ENCODE measurements around the gene MOB4.
"Not testable (repeated sequence)": the region's sequence is repeated elsewhere in the genome, so short reads cannot be mapped to it uniquely, and the experiment has no call there.

Gene MOB4

DNA sequence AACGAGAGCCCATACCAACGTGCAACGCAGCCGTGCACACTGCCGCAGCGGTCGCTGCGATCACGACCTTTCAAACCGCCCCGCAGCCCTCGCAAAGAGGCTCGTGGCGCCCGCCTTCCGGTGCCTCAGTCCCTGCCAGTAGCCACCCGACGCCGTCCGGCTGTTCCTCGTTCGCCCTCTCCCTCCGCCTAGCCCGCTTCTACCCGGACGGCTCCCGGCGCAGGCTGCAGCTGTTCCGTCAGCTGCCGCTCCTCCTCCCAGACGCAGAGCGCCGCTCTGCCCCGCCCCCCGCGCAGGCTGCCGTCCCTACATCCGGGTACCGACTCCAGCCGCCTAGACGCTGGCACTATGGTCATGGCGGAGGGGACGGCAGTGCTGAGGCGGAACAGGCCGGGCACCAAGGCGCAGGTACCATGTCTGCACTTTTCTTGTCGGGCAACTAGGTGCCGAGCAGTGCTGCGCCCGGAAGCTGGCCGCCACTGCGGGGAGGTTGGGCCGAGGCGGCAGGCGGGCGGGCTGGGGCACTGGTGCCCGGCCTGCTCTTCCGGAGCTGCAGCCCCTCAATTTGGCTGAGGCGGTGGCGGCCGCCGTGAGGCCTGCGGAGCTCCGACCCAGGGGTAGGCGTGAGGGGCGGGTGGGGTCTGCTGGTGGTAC lies at the start of gene MOB4:
Gene MOB4 (plus strand): TSS at position 328 of the 654 bp plus-strand sequence. CDS start 21 bp downstream, at position 349.
- peak; percentile 92 for DNase-seq (ENCODE audit: low read depth)

DNA sequence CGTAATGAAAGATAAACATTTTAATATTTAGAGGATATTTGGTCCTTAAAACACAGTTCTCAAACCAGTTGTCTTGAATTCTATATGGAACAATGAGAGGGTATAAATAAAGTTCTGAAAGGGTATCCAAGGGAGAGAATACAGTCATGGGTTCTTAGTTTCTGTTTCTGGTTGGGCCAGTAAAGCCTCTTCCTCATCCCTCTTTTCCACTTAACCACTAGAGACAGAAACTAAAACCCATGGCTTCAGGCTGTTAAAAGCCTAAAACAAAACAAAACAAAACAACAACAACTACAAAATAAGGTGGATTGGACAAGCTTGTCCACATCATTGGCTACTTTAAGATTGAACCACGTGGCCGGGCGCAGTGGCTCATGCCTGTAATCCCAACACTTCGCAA lies 43.7 kb upstream of the MOB4 start:
- no peak for DNase-seq (ENCODE audit: low read depth)

DNA sequence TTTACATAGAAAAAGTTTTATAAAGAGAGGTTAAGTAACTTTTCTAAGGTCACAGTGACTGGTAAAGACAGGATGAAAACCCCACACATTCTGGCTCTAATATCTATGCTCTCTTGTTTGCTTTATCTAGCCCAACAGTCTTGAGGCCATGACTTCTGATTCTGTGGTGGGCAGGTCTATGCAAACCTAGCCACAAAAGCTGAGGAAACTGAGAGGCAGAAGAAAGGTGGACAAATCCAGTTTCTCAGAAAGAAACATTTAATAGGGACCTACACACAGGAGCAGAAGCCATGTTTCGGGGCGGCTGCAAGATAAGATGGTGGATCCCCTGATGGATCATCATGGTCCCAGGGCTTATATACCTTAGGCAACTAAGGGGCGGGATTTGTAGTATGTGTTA lies 38.1 kb upstream of the MOB4 start:
- DNase-seq (ENCODE audit: low read depth): no peak

DNA sequence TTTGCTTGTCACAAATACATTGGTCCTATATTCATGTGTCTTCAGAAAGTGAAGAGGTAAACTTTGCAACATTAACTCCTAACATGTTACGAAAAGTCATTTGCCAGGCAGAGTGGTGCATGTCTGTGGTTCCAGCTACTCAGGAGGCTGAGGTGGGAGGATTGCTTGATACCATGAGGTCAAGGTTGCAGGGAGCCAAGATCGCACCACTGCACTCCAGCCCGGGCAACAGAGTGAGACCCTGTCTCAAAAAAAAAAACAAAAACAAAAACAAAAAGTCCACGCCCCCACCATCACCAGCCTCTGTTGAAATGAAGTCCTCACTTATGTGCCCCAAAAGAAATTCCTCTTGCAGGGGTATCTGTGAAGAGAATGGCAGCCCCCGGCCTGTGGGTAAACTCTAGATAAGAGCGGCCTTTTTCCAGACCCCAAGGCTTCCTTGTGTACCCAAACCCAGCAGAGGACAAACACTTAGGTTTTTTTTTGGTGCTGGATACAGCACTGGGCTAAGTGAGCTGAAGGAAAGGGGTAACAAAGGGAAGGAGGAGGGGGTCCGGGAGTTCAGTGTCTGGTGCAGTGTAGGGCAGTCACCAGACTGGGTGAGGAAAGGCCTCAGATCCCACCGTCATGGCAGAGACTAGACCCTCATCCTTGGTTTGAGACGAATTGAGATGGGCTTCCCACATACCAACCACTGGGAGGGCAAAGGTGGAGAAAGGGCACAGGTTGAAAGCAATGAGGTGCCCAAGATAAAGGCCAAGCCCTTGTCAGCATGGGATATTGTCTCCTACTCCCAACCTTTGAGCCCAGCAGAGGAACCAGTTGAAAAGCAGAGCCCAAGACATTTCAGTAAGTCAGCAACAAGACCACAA lies 35.5 kb upstream of the MOB4 start:
- DNase-seq (ENCODE audit: low read depth): no peak

DNA sequence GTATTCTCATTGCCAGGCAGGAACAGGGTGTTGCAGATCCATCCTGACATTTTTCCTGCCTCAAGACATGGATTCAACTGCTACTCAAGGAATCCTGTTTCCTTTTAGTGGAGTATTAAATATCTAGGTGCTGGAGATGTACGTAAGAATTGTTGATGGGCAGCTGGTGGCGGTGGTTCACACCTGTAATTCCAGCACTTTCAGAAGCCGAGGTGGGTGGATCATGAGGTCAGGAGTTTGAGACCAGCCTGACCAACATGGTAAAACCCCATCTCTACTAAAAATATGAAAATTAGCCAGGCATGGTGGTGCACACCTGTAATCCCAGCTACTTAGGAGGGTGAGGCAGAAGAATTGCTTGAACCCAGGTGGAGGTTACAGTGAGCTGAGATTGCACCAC lies 31.6 kb upstream of the MOB4 start:
- not testable (repeated sequence) for DNase-seq (ENCODE audit: low read depth)

DNA sequence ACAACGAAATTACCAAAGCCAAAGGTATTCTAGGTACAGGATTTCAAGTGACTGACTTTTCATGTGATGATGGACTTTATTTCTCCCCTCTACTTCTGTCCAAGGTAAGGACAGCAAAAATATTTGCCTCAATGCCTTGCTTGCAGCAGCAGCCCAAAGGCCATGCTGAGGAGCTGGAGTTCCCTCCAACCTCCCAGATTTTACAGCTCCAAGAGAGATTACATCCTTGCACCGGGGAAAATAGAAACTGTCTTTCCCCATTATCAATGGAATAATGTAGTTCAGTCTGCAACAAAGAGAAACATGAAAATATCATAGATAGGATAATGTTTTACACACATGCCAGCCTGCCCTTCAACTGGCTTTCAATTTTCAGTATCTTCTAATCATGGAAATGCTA lies 29.7 kb upstream of the MOB4 start:
- no peak for DNase-seq (ENCODE audit: low read depth)

DNA sequence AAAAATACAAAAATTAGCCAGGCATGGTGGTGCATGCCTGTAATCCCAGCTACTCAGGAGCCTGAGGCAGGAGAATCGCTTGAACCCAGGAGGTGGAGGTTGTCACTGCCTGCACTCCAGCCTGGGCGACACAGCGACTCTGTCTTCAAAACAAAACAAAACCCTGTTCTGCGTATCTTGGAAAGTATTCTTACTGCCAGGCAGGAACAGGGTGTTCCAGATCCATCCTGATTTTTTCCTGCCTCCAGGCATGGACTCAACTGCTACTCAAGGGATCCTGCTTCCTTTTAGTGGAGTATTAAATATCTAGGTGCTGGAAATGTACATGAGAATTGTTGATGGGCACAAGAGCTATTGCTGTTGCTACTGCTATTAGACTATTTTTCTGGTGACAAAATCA lies 28.5 kb upstream of the MOB4 start:
- DNase-seq (ENCODE audit: low read depth): no peak

DNA sequence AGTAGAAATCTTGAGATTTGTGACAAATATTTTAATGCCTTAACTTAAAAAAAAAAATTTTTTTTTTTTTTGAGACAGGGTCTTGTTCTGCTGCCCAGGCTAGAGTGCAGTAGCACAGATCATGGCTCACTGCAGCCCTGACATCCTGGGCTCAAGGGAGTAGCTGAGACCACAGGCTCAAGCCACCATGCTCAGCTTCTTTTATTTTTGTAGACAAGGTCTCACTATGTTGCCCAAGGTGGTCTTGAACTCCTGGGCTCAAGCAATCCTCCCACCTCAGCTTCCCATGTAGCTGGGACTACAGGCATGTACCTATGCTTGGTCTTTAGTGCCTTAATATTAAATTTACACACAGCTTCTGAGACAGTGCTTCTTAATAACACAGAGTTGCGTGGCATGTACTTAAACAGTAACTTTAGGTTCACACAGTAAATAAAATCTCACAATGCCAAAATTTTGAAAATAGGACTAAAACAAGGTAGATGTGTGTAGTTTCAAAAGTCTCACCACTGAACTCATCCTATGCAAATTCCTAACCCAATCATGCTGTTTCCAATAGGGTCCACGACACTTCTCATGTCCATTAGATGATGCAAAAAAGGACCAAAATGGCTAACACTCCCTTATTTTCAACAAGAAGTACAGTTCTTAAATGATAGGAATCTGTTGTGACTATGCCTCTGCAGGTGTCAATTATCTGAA lies 20.3 kb upstream of the MOB4 start:
- no peak for DNase-seq (ENCODE audit: low read depth)

DNA sequence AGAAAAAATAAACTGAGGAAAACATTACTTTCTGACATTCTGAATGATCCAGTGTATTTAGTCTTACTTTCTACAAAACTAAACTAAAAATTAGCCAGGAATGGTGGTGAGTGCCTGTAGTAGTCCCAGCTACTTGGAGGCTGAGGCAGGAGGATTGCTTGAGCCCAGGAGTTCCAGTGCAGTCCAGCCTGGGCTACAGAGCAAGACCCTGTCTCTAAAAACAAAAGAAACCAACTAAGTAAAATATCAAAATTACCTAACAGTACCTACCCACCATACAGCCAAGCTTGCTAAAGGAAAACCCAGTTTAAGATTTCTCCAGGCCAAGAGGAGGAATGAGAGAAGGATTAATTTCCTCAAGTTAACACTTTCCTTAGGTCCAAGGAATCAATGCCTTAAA lies 19.2 kb upstream of the MOB4 start:
- no peak for DNase-seq (ENCODE audit: low read depth)

DNA sequence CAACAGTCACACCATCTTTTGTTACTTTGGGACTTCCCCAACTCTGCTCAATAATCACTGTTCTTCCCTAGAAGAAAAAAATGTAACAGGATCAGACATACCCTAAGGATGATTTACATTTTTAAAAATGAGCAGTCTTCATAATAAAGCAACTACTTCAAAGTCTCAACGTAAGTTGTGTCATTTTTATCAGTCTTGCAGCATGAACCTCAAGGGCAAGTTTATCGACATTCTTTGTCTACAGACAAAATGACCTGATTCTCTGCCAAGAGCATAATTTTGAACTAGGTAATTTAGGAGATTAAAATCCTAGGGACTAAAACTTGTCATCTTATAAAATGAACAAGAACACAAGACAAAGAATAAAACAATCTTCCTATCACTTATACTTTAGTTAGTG lies 18.5 kb upstream of the MOB4 start:
- DNase-seq (ENCODE audit: low read depth): no peak

DNA sequence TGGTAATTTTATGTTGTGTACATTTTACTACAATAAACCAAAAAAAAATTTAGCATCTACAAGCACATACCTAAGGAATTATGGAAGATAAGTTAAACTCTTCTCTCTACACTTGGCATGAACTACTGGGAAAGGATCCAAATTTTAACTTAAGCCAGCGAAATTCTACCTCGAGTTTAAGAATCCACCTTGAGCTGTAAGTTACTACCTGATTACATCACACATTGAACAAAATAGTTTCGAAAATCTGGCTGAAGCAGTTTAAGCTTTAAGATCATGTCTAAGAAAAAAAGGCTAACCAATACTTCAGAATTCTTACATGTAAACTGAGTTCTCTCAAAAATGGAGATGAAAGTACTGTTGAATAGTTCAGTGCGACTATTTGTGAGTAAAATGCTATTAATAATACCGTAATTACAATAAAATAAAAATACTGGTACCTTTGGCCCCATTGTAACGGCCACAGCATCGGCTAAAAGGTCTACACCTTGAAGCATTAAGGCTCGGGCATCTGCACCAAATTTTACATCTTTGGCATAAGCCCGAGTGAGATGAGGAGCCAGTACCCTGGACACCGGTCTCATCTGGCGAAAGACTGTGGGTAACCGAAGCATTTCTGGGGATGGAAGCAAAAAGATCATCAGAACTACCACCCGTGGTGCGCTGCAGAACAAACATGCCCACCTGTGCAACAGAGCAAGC lies 17.5 kb upstream of the MOB4 start:
- DNase-seq (ENCODE audit: low read depth): no peak

DNA sequence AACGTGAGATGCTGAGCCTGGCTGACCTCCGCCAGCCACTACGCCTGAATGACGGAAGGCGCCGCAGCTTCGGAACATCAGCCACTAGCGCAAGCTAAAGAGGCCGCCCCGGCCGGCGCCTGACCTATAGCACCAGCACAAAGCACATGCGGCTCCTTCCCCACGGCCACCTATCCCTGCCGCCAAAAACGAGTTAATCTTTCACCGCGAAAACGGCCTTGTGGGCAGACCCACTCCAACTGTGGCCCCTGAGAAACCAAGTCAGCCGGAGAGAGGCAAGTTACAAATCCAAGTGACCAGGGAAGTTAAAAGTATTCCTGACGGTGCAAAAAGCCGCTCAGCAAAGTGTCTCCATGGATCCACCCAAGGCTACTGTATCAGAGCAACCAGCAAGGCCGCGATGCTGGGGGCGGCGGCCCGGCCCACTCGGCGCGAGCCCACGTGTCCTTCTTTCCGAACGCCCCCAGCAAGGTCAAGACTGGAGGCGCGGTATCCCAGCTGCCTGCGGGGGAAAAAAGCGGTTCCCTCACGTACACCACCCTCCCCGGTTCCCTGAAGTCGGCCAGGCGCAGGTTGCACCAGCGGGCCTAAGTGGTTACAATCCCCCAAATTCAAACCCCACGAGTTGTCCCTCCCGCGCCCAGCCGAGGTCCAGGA lies 16.8 kb upstream of the MOB4 start:
- DNase-seq (ENCODE audit: low read depth): peak; percentile 44

DNA sequence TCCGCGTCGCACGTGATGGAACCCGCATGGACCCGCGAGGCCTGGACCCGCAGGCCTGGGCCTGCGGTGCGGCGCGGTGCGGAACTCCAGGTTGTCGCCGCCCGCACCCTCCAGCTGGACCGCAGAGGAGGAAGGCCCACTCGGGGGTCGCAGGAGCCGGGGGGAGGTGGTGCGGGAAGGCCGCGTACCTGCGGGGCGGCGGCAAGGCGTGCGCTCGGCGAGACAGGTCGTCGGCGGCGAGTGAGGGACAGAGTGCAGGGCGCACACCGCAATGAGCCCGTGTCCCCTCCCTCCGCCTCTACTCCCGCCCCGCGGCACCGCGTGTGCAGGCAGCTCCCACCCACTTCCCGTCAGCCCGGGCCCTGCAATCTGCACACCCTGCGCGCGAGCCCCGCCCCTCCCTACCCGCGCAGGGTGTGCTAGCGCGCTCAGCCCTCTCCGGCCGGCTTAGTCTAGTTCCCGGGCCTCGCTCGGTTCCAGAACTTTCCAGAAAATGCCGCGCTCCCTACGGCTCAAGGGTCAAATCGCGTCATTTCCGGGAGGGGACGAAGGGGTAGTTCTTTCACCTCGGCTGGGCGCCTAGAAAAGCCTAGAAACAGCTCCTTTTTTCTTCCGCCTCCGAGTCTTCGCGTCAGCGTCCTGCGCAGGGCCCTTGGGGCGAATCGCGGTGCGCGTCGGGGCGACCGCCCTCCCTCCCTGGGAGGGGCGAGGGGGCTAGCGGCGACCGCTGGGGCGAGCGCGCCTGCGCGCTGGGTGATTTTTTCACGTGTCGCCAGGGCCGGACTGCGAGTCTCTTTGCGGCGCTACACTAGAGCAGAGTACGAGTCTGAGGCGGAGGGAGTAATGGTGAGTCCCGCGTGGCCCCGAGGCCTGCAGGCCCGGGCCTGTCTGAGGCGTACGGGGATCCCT lies 16.0 kb upstream of the MOB4 start, which contains the start of the genes HSPD1 and HSPE1:
Gene HSPD1 (minus strand): TSS at position 247 of the 909 bp plus-strand sequence. CDS start 992 bp downstream, outside the sequence.
Gene HSPE1 (plus strand): TSS at position 786 of the 909 bp plus-strand sequence. CDS start 58 bp downstream, at position 844.
- peak; percentile 98 for DNase-seq (ENCODE audit: low read depth)

DNA sequence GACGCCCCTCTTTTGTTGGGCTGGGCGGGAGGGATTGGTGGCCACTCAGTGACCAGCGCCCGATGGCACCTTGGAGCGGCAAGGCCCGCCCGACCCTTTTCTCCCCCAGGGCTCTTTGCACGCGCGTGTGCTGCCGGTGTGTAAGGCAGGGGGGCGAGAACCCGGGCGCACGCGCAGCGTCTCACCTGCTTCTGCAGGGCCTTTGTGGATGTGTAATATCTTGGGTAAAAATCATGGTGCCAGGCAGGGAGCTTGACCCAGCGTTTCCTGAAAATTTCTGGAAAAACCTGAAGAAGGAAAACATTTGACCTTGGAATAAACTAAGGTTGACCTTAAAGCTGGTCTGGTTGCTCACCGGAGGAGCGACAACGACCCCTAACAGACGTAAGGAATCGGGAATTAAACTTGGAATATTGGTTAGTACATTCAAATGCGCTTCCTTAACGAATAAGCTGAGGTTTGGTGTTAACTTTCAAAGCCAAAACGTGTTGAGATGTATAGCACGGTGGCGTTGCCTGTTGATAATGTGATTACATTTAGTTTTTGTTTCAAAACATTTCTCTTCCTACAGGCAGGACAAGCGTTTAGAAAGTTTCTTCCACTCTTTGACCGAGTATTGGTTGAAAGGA lies 15.2 kb upstream of the MOB4 start:
- no peak for DNase-seq (ENCODE audit: low read depth)

DNA sequence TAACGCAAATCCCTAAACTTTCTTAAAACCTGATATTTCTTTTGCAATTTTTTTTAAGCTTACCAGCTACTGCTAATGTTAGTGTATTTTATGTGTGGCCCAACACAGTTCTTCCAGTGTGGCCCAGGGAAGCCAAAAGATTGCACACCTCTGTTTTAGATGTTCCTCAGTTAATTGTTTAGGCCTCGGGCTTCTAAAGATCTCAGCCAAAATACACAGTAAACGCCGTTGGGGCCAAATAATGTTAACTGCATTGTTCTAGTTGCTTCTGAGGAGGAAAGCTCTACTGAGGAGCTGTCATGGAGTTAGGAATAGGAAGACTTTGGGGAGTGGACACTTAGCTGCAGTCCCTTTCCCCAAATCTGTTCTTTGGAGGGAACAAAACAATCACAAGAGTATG lies 13.7 kb upstream of the MOB4 start:
- no peak for DNase-seq (ENCODE audit: low read depth)

DNA sequence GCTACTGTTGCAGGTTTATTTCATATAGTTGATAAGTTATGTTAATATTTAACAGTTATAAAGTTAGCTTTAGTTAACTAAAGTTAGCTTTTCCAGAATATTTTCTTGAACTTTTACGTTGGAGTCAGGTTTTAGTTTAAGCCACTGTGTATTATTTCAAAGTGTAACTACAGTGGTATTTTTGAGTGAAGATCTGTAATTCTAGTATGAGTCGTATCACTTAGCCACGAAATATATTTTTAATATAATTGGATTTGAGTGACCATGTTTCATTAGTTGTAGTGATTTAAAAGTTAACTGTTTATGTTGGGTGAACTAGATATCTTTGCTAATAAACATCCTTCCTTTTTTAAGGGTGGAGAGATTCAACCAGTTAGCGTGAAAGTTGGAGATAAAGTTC lies 13.2 kb upstream of the MOB4 start:
- DNase-seq (ENCODE audit: low read depth): no peak

DNA sequence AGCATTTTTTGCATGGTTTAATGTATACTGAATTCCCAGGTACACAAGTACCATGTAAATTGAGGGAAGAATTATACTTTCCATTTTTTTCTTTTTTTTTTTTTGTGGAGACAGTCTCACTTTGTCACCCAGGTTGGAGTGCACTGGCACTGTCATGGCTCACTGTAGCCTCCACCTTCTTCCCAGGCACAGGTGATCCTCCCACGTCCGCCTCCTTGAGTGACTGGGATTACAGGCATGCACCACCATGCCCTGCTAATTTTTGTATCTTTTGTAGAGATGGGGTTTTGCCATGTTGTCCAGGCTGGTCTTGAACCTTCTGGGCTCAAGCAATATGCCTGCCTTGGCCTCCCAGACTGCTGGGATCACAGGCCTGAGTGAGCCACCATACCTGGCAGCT lies 11.9 kb upstream of the MOB4 start:
- DNase-seq (ENCODE audit: low read depth): no peak

DNA sequence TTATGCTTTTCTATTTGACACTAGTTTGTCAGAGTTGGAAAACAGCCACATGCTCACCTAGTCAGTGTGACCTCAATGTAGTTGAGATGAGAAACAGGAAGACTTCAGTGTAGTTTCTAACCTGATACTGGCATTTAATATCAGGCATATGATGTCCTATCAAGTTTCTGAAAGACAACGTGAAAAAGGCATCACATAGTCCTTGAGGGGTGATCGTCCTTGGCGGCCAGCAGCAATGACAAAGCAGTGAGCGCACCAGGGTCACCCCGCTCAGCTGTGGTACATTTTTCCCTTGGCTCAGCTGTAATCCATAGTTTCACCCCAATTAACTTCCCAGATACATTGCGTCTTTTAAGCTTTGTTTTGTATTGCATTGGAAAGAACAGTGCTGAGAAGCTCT lies 11.4 kb upstream of the MOB4 start:
- no peak for DNase-seq (ENCODE audit: low read depth)

DNA sequence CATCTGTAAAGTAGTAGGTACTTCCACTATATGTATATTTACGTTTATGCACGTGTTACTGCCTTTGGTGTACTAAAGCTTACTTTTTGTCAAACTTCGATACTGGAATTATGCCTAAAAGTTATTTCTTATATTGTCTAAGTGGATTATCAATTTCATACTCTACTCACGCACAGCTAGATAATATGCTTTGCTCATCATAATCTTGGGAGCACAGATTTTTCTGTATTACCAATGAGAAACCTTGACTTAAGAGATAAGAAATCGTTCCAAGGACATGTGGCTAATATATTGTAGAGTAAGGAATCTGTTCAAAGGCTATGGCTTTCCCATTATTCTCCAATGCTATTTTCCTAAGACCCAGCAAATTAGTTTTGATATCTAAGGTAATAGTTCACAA lies 9.2 kb upstream of the MOB4 start:
- DNase-seq (ENCODE audit: low read depth): no peak

DNA sequence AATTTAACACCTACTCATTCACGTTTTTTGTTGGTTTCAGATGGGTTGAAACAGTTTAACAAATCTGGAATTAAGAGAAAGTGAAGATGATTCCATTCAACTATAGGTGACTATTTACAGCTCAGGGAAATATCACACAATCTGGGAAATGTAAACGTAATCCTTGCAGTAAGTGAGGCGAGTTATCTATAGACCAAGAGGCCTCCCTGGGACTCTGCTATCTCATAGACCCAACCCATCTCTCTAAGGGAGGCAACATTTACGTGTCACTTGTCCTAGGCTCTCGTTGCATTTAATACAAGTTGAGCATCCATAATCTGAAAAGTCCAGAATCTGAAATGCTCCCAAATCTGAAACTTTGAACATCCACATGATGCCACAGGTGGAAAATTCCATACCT lies 2.0 kb upstream of the MOB4 start:
- no peak for DNase-seq (ENCODE audit: low read depth)

Data from stimulated activated CD8-positive, alpha-beta memory T cell treated with anti-CD3 and anti-CD28 coated beads, Interleukin-4, amount 100 ng/mL, for 24 hours (primary cell).